MM.1S (cell line): ENCODE data around the gene SHISA6.

ENCODE experiments used
- CTCF ChIP-seq: fragments of 300-600 bp; sonication (generic); IDR thresholded peaks from 2 replicates; pipeline ENCODE4 v1.5.1; 2016; ENCODE audit warnings: antibody characterized with exemption, low read length, mixed read lengths
- EZH2 ChIP-seq: fragments of 300-600 bp; sonication (generic); optimal IDR thresholded peaks from 2 replicates; pipeline ENCODE3; 2017; ENCODE audit warnings: low read depth, mild to moderate bottlenecking, antibody characterized with exemption, low read length, mixed read lengths

- no peak for TF ChIP-seq CTCF
- TF ChIP-seq EZH2: no peak
Observed at GRCh38 chr17:11372692-11373091, 131.7 kb downstream of the SHISA6 start.
